GM12892 (cell line): ENCODE results near the gene GFPT1.

Experiments used
- DNase-seq: peaks from one replicate; pipeline ENCODE4 v3.0.0; 2011; ENCODE audit not compliant: insufficient read length
- FAIRE-seq: peaks from 2 replicates; lab custom pipeline; 2011; peaks lifted over from hg19 to GRCh38; lab: Jason Lieb, UNC
- POLR2A ChIP-seq: IDR thresholded peaks from 2 replicates; pipeline ENCODE4 v1.6.1; 2011; ENCODE audit warnings: low read depth, low read length, control low read depth
- POLR2AphosphoS5 ChIP-seq: IDR thresholded peaks from 2 replicates; pipeline ENCODE4 v1.6.1; 2011; ENCODE audit warnings: low read depth, low read length, control low read depth
- TAF1 ChIP-seq: IDR thresholded peaks from 2 replicates; pipeline ENCODE4 v1.6.1; 2011; ENCODE audit warnings: low read depth, mild to moderate bottlenecking, control low read depth, low read length, borderline replicate concordance

The GFPT1 gene

GRCh38 chr2:69310111-69311023, 76.7 kb downstream of the GFPT1 start:
- DNase-seq (no peak), FAIRE-seq (no peak)
- TF ChIP-seq POLR2A (no peak), TAF1 (no peak), POLR2AphosphoS5 (no peak)

- TF ChIP-seq POLR2AphosphoS5 (no peak), POLR2A (no peak), TAF1 (no peak)
- FAIRE-seq (no peak), DNase-seq (no peak)
These were observed 77.5 kb downstream of the GFPT1 start for GRCh38 chr2:69309351-69310110.

GRCh38 chr2:69308338-69308737, 78.7 kb downstream of the GFPT1 start:
- no peak for TF ChIP-seq POLR2A
- no peak for TF ChIP-seq POLR2AphosphoS5
- TF ChIP-seq TAF1 = no peak
- DNase-seq (no peak), FAIRE-seq (no peak)

DNA sequence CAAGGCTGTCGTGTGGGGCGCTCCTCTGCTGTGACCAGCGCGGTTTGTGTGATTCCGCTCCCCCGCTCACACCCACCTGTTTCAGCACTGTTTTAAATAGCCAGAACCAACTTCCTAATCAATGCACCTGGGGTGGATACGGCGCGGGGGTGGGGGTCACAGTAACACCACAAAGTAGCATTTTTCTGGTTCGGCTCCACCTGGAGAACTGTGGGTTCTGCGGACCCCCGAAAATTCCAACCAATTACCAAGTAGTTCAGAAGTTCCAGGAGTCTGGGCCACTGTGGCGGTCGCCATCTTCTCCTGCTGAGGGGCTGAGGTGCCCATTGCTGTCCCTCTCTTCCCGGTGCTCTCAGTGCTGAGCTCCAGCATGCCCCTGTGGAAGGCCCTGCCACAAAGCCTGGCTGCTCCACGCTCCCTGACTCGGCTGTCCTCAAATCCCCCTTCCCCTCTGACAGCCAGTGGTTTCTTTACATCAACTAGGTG, 79.4 kb downstream of the GFPT1 start:
- TF ChIP-seq POLR2A = no peak
- no peak for TF ChIP-seq POLR2AphosphoS5
- TF ChIP-seq TAF1 = no peak
- FAIRE-seq (no peak), DNase-seq (no peak)

DNA sequence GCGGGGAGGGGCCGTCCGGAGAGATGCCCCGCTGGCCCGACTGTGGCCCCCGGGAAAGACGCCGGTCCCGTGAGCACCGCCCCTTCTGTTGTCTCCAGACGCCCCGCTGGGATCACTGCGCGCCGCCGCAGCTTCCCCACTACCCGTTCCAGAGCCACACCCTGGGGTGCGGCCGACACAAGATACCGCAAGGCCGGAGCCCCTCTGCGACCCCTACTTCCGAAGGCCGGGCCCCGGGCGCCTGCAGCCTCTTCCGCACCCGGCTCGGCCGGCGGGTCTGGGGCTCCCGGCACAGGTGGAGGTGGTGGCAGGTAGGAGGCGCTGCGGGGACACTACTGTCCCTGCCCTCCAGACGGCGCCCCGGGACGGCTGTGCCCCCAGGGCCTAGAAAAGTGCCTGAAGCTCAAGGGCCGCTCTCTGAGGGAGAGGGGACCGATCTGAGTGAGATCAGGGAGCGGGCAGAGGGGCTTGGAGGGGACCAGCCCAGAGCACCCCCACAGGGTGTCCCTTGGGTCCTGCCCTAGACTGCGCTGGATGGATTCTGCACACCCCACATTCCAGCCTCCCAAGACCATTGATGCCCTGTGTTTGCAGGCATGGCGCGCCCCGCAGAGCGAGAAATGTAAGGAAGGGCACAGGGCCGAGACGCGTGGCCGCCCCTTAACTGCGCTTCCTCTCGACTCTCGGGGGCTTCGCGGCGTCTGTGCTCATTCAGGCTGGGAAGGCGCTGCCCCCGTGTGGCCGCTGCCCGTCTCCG, 80.0 kb downstream of the GFPT1 start:
- TF ChIP-seq POLR2AphosphoS5 (no peak), TAF1 (no peak), POLR2A (no peak)
- DNase-seq = peak; percentile 92
- FAIRE-seq = peak; percentile 64

DNA sequence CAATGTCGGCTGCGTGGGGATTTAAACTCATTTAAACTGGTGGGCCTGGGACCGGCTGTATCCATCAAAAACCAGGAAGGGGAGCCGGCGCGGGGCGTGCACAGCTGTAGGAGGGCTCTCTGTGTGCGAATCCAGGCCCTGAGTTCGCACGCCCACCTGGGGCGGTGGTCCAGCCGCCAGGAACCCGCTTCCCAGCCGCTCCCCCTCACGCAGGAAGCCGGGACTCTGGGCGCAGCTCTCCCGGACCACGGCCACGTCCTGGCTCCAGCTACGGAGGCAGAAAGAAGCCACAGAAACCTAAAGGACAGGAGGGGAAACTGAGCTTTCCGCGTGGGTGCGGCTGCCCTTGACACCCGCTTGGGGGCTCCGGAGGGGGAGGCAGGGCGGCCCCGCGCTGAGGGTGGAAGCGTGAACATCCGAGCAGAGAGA, 80.6 kb downstream of the GFPT1 start:
- DNase-seq (no peak), FAIRE-seq (no peak)
- TF ChIP-seq POLR2AphosphoS5 (no peak), TAF1 (no peak), POLR2A (no peak)

GRCh38 chr2:69305712-69306392, 81.2 kb downstream of the GFPT1 start:
- FAIRE-seq = no peak
- TF ChIP-seq POLR2AphosphoS5 (no peak), TAF1 (no peak), POLR2A (no peak)
- DNase-seq = no peak

DNA sequence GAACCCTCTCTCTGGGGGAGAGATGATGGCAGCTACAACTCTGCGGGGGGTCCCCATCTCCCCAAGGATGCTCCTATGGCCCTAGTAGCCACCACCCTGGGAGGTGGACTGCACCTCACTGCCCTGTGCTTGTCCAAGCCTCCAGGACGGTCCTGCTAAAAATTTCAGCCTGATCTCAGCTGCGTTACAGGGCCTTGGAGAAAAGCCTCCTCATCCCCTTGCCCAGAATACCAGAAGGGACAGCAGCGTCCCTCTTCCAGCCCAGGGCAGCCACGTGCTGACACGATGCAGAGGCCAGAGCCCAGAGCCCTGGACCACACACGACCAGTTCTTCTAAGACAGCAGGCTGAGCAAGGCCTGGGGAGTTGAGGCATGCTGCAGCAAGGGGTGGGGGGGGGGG, 81.9 kb downstream of the GFPT1 start:
- no peak for FAIRE-seq
- DNase-seq = no peak
- no peak for TF ChIP-seq POLR2A
- TF ChIP-seq POLR2AphosphoS5 = no peak
- no peak for TF ChIP-seq TAF1

DNA sequence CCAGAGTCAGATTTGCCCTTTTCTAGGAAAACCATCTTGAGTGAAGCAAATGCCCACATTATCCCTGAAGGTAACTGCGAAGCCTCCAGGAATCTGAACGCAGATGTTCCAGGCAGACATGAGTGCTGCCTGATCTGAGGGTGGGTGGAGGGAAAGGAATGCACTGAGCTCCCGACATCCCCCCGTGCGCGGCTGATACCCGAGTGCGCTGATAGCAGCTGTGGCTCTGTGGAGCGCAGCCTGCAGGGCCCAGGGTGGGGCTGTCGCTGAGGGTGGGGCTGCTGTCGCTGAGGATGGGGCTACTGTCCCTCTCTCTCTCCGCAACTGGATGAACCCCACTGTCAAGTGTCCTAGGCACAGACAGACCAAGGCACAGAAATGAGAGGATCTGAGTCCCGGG, 82.4 kb downstream of the GFPT1 start:
- FAIRE-seq = no peak
- TF ChIP-seq POLR2AphosphoS5 (no peak), POLR2A (no peak), TAF1 (no peak)
- DNase-seq = no peak

DNA sequence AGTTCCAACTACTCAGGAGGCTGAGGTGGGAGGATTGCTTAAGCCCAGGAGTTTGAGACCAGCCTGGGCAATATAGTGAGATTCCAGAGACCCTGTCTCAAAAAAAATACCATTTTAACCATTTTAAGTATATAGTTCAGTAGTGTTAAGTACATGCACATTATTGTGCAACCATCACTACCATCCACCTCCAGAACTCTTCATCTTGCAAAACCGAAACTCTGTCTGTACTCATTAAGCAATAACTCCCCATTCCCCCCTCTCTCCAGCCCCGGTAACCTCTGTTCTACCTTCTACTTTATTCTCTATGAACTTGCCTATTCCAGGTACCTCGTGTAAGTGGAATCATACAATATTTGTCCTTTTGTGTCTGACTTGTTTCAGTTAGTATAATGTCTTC, 86.4 kb downstream of the GFPT1 start:
- TF ChIP-seq POLR2AphosphoS5 (no peak), TAF1 (no peak), POLR2A (no peak)
- no peak for DNase-seq
- no peak for FAIRE-seq
